ENCODE results near the gene TOMM40L. TPM values are rescaled to one million over a fixed set of nuclear protein-coding genes. Genes with fewer than 3 reads are reported as not detected.

Gene TOMM40L
- total RNA-seq, 1 experiment from 2014 or later = 6.7 TPM

DNA sequence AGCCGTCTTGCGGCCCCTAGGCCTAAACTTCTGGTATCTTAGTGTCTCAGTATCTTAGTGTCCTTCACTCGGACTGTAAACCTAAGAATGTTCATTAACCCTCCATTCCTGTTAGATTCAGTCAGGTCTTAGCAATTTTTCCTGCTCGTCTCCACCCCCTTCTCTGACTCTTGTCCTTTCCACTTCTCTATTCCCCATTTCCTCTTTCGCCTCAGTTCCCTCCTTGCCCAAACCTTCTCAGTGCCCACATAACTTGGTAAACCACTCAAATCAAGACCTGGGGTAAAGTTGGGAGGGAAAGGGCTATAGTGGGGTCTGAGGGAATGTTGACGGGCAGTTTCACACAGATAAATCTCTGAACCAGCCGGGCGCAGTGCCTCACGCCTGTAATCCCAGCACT is 11.5 kb upstream of the TOMM40L start:
- H2AFZ ChIP-seq = no peak overlapping the region
- H3K4me3 ChIP-seq = no peak overlapping the region
- H3K79me2 ChIP-seq (ENCODE audit: low read depth) = no peaks in the 10 kb centered on the region
- intact Hi-C loops (cut with micrococcal nuclease; ENCODE audit: unreplicated experiment) = loop anchor here (5.0 kb wide), 2 partner anchors 168 to 523 kb away; no protein-coding TSS in a partner anchor
- no peaks in the 10 kb centered on the region for H3K27me3 ChIP-seq (ENCODE audit: insufficient read depth, low read depth)
- no peaks in the 10 kb centered on the region for H3K9me2 ChIP-seq (ENCODE audit: insufficient read depth)
- H3F3A ChIP-seq (ENCODE audit: insufficient read depth, low read depth) = peaks cover 7% of the 10 kb centered on the region; the same call in 1 of the 2 replicates
- DNase-seq = no peak
- H3K36me3 ChIP-seq (ENCODE audit: low read depth) = peaks cover 23% of the 10 kb centered on the region
- no peak overlapping the region for H3K27ac ChIP-seq
- no TSS peak for BruUV-seq (replicated peaks)
- ChIA-PET POLR2A (ENCODE audit: unreplicated experiment) (no interaction called here), CTCF (no interaction called here)
- H4K20me1 ChIP-seq (ENCODE audit: insufficient read depth) = no peaks in the 10 kb centered on the region
- H3K4me2 ChIP-seq = no peak overlapping the region
- H3K9me3 ChIP-seq (ENCODE audit: insufficient read depth, low read depth) = no peaks in the 10 kb centered on the region
- TF ChIP-seq, protein P1, sequence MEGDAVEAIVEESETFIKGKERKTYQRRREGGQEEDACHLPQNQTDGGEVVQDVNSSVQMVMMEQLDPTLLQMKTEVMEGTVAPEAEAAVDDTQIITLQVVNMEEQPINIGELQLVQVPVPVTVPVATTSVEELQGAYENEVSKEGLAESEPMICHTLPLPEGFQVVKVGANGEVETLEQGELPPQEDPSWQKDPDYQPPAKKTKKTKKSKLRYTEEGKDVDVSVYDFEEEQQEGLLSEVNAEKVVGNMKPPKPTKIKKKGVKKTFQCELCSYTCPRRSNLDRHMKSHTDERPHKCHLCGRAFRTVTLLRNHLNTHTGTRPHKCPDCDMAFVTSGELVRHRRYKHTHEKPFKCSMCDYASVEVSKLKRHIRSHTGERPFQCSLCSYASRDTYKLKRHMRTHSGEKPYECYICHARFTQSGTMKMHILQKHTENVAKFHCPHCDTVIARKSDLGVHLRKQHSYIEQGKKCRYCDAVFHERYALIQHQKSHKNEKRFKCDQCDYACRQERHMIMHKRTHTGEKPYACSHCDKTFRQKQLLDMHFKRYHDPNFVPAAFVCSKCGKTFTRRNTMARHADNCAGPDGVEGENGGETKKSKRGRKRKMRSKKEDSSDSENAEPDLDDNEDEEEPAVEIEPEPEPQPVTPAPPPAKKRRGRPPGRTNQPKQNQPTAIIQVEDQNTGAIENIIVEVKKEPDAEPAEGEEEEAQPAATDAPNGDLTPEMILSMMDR (conservative IDR thresholded peaks at IDR 0.05) = no peak
- TF ChIP-seq EZH2 (IDR thresholded peaks at IDR 0.05; ENCODE audit: low read depth) = no peak
- peaks cover 7% of the 10 kb centered on the region; the same call in 1 of the 2 replicates for H3K4me1 ChIP-seq (replicated peaks; ENCODE audit: insufficient read depth)

DNA sequence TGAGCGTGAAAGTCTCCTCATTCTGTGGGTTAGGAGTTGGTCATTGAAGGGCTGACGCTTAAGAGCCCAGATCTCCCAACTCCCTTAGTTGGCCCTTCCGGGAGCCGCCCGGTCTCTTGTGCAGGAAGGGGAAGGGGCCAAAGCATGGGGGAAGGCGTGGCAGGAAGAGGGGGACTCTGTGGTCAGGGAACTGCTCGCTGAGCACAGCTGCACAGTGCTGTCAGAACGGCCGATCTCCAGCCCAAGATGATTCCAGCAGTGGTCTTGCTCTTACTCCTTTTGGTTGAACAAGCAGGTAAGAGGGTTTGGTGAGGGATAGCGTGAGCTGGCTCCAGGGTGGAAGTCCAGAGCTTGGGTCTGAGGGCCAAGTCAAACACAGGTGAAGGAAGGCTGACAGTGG is 10.8 kb upstream of the TOMM40L start, which contains the start of gene FCER1G:
Gene FCER1G, plus strand, starts transcription at position 220 of the 400 bp plus-strand sequence. Its CDS starts 27 bp downstream, at position 247.
- BruUV-seq (replicated peaks) = no TSS peak
- no peak for TF ChIP-seq EZH2 (IDR thresholded peaks at IDR 0.05; ENCODE audit: low read depth)
- TF ChIP-seq, protein P1 (conservative IDR thresholded peaks at IDR 0.05) = no peak
- POLR2A ChIA-PET (ENCODE audit: unreplicated experiment) = interaction anchor here (0.5 to 0.6 kb wide), 2 partner anchors 1405 to 1953 kb away, joined by 3 to 7 read pairs; no protein-coding TSS in a partner anchor

DNA sequence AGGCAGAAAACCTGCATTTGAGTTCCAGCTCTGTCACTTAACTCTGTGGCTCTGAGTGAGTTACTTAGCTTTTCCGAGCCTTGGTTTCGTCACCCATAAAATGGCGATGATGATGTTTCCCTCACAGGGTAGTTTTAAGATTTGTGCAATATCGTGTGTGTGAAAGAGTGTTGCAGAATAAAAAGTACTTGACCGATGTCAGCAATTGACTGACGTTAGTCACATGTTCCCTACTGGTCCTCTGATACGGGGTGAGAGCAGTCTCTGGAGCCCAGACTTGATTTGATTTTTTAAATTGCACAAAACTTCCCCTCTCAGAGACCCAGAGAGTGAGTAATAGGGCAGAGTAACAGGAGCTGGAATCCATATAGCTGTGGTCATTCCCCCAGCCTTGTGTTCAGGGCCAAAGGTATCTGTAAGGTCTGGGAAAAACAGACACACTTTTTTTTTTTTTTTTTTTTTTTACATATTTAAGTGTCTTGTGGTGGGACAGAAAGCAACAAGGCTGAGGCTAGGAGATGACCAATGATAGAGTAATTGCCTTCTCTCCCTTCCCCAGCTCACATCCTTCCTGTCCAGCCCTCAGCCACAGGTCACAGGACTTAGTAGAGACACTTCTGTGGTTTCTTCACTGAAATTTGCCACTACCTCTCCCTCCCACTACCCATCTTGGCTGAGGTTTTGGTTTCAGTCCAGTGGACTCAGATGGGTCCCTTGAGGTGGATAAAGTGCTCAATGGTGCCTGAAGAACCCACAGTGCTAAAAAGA is 8.7 kb upstream of the TOMM40L start:
- DNase-seq = no peak
- no peaks in the 10 kb centered on the region for H3K79me2 ChIP-seq (ENCODE audit: low read depth)
- TF ChIP-seq EZH2 (IDR thresholded peaks at IDR 0.05; ENCODE audit: low read depth) = no peak
- TF ChIP-seq, protein P1 (conservative IDR thresholded peaks at IDR 0.05) = no peak
- H2AFZ ChIP-seq = no peak overlapping the region
- peaks cover 5% of the 10 kb centered on the region; the same call in 1 of the 2 replicates for H3F3A ChIP-seq (ENCODE audit: insufficient read depth, low read depth)
- H3K4me2 ChIP-seq = no peak overlapping the region
- H3K27ac ChIP-seq = peak overlapping the region; percentile 39
- H3K4me3 ChIP-seq = no peak overlapping the region
- intact Hi-C loops (cut with micrococcal nuclease; ENCODE audit: unreplicated experiment) = no loop called here
- POLR2A ChIA-PET (ENCODE audit: unreplicated experiment) = interaction anchor here (1.0 kb wide), 1 partner anchor 8 kb away, joined by 11 read pairs; no protein-coding TSS in a partner anchor
- no peaks in the 10 kb centered on the region for H3K9me3 ChIP-seq (ENCODE audit: insufficient read depth, low read depth)
- CTCF ChIA-PET = no interaction called here
- peaks cover 7% of the 10 kb centered on the region; the same call in 1 of the 2 replicates for H3K4me1 ChIP-seq (replicated peaks; ENCODE audit: insufficient read depth)
- no TSS peak for BruUV-seq (replicated peaks)
- peaks cover 9% of the 10 kb centered on the region for H3K36me3 ChIP-seq (ENCODE audit: low read depth)
- no peaks in the 10 kb centered on the region for H3K27me3 ChIP-seq (ENCODE audit: insufficient read depth, low read depth)
- no peaks in the 10 kb centered on the region for H4K20me1 ChIP-seq (ENCODE audit: insufficient read depth)
- H3K9me2 ChIP-seq (ENCODE audit: insufficient read depth) = no peaks in the 10 kb centered on the region

More for the DNA sequence above, 10.8 kb upstream of the TOMM40L start, which contains the start of gene FCER1G:
- no peaks in the 10 kb centered on the region for H3K27me3 ChIP-seq (ENCODE audit: insufficient read depth, low read depth)
- no peak within 1 kb of the TSS for H3K4me2 ChIP-seq
- DNase-seq = no peak
- CTCF ChIA-PET = no interaction called here
- H3K79me2 ChIP-seq (ENCODE audit: low read depth) = no peaks in the 10 kb centered on the region
- intact Hi-C loops (cut with micrococcal nuclease; ENCODE audit: unreplicated experiment) = no loop called here
- H3K4me3 ChIP-seq = no peak within 1 kb of the TSS
- peaks cover 20% of the 10 kb centered on the region for H3K36me3 ChIP-seq (ENCODE audit: low read depth)
- no peaks in the 10 kb centered on the region for H3K9me3 ChIP-seq (ENCODE audit: insufficient read depth, low read depth)
- no peaks in the 10 kb centered on the region for H3K9me2 ChIP-seq (ENCODE audit: insufficient read depth)
- H3F3A ChIP-seq (ENCODE audit: insufficient read depth, low read depth) = peaks cover 5% of the 10 kb centered on the region; the same call in 1 of the 2 replicates
- H3K27ac ChIP-seq = no peak within 1 kb of the TSS
- no peak within 1 kb of the TSS for H2AFZ ChIP-seq
- no peaks in the 10 kb centered on the region for H4K20me1 ChIP-seq (ENCODE audit: insufficient read depth)
- H3K4me1 ChIP-seq (replicated peaks; ENCODE audit: insufficient read depth) = peaks cover 7% of the 10 kb centered on the region; the same call in 1 of the 2 replicates
